ENCODE measurements around the gene DDHD1.

GRCh38 chr14:53003776-53004175 lies 149.3 kb downstream of the DDHD1 start:
- no peak for TF ChIP-seq CTCF (IDR thresholded peaks at IDR 0.05; ENCODE audit: insufficient read depth, low read depth, low read length)
- no peak for TF ChIP-seq EZH2 (IDR thresholded peaks at IDR 0.05; ENCODE audit: insufficient read depth, low read length)

Data from astrocyte (in vitro differentiated cells and primary cell).